WTC11 (cell line): ENCODE results near the gene SP4.

Source experiments
- ATF3 ChIP-seq: sonication (generic); formaldehyde crosslinking; conservative IDR thresholded peaks from 2 replicates; pipeline ENCODE4 v1.8.1; 2022; ENCODE audit warnings: mild to moderate bottlenecking, missing genetic modification reagents
- CTCF ChIP-seq: fragments of 200-600 bp; IDR thresholded peaks from 2 replicates; pipeline ENCODE4 v1.8.0; 2022; ENCODE audit warnings: antibody characterized with exemption
- ESRRA ChIP-seq: sonication (generic); formaldehyde crosslinking; IDR thresholded peaks from 2 replicates; pipeline ENCODE4 v1.8.1; 2022; ENCODE audit warnings: mild to moderate bottlenecking, missing genetic modification reagents, borderline replicate concordance
- FOXJ3 ChIP-seq: sonication (generic); formaldehyde crosslinking; IDR thresholded peaks from 2 replicates; pipeline ENCODE4 v1.9.0; 2021; ENCODE audit warnings: missing genetic modification reagents, mild to moderate bottlenecking, borderline replicate concordance
- GABPB1 ChIP-seq: sonication (generic); formaldehyde crosslinking; IDR thresholded peaks from 2 replicates; pipeline ENCODE4 v1.8.1; 2023; ENCODE audit warnings: mild to moderate bottlenecking, missing genetic modification reagents
- KAT7 ChIP-seq: sonication (generic); formaldehyde crosslinking; IDR thresholded peaks from 2 replicates; pipeline ENCODE4 v1.8.1; 2023; ENCODE audit warnings: missing genetic modification reagents, mild to moderate bottlenecking, borderline replicate concordance
- NR1H2 ChIP-seq: sonication (generic); formaldehyde crosslinking; IDR thresholded peaks from 2 replicates; pipeline ENCODE4 v1.9.0; 2021; ENCODE audit warnings: mild to moderate bottlenecking, moderate library complexity, missing genetic modification reagents
- NR2C2 ChIP-seq: sonication (generic); formaldehyde crosslinking; IDR thresholded peaks from 2 replicates; pipeline ENCODE4 v1.8.0; 2022; ENCODE audit warnings: mild to moderate bottlenecking, missing genetic modification reagents
- SP1 ChIP-seq: sonication (generic); formaldehyde crosslinking; conservative IDR thresholded peaks from 2 replicates; pipeline ENCODE4 v1.8.1; 2022; ENCODE audit warnings: missing genetic modification reagents

DNA sequence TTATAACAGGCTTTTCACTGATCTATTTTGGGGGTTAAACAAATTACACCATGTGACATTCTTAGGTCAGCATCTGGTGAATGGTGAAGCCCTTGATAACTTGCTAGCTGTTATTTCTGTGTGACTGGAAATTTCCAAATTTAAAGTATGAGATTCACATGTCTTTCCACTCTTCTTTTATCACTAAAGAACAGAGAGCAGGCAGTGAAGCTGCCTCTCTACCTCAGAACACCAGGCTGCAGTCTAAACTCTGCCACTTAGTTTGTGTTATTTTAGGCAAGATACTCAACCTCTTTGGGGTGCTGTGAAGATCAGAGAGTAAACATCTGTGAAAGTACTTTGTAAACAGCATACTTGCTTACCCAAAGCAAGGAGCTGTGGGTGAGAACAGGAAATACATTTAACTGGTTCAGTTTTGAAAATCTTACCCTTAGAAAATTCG is 15.5 kb upstream of the SP4 start:
- TF ChIP-seq KAT7 (CRISPR knock-in tag) (no peak), NR2C2 (CRISPR knock-in tag) (no peak), CTCF (no peak), ESRRA (CRISPR knock-in tag) (no peak), FOXJ3 (CRISPR knock-in tag) (no peak), SP1 (CRISPR knock-in tag) (no peak), NR1H2 (no peak), GABPB1 (CRISPR knock-in tag) (no peak), ATF3 (CRISPR knock-in tag) (no peak)
